COLO829 (cell line): Measurements from ENCODE around the gene OTUD6A.
"Not testable (repeated sequence)": the region's sequence is repeated elsewhere in the genome, so short reads cannot be mapped to it uniquely, and the experiment has no call there.

Experiments
- DNase-seq: peaks from one replicate; pipeline ENCODE4 v3.0.0; 2012; ENCODE audit warnings: low spot score

OTUD6A gene

DNA sequence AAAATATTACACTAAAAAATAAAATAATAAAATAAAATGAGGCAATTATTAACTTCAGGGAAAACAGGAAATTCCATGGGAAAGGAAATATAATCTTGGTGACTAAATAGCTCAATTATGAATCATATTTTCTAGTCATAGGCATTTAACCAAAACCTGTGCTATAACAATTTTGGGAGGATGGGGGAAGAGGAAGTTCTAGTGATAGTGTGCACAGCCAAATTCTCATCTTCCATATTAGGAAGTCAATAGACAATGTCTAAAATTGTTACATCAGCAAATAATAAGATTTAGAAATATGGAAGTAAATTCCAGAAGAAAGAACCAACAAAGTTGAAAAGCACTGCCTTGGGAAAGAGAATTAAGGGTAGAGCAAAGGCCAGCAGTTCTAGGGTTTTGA is 15.3 kb upstream of the OTUD6A start:
- no peak for DNase-seq

DNA sequence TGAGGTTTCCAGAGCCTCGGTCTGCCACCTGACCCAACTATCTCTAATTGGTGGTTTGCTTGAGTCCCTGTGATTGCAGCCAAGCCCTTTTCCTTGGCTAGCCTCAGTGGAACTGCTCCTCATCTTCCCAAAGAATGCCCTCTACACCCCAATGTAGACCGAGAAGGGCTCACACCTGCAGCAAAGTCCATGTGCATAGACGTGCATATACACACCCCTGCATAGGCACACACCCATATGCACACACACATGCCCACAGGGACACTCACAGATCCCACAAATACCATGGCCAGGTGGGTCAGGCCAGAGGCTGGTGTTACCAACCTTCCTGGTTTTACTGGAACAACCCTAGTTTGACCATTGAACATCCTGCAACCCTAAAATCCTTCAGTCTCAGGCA is 12.9 kb upstream of the OTUD6A start:
- no peak for DNase-seq

DNA sequence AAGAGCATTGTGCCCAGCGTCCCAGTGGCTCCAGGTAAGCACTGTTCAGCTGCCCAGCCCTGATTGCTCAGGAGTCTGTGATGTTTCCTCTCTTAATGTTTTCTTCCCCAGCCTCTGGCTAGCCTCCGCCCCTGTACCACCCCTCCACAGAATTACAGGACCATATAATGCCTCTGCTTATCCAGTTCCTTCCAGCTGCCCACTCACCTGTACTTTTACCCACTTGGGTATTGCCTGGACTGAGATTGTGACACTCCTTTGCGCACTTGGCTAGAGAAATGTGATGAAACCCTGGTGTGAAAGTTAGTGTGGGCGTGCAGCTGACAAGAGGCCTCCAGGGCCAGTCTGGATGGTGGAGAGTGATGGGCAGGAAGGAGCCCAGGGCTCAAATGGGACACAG is 12.3 kb upstream of the OTUD6A start, which contains the start of gene AWAT2:
Gene AWAT2 (minus strand): TSS at position 14 of the 400 bp plus-strand sequence. CDS start 6 bp downstream, at position 8.
- no peak for DNase-seq

DNA sequence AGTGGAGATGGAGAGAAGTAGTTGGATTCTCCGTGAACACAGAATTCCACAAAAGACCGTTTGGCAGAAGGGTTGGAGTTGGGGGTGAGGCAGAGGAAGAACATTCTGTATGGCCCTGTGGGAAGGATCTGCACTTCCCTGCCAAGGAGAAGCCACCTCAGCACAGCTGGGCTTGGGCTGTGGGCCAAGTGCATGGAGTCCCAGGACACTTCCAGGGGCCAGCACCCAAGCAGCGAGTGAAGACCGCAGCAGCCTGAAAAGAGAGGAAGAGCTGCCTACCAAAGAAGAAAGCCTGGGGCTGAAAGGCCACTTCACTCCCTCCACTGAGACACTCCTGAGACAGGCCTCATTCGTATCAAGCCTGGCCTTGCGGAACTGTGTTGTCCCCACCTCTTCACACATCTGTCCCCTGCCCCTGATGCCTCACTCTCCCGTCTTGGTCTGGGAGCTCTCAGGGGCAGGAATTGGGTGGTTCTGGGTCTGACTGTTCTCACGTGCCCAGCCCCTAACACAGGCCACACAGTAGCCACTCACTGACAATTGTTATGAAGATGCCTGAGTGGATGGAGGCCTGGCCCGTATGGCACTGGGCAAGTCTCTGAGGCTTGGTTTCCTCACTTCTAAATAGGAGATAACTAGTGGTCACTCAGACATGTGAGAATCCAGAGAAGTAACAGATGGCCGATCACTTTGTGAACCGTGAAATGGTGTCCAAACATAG is 9.2 kb upstream of the OTUD6A start:
- no peak for DNase-seq

DNA sequence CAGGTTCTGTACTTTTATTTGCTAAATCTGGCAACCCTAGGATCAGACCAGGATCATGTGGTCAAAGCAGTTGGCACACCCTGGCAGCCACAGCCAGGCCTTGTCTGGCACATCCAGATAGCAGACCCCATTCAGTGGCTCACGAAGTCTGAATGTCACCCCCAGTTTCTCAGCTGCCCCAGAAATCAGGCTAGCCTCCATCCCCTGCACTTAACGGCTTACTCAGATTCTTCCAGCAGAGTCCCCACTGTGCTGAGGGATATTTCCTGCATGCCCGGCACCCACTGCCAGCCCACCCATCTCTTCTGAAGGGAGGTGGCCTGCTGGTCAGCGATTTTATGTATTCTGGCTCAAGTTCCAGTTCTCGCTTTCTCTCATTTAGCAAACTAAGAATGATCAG is 7.9 kb upstream of the OTUD6A start:
- no peak for DNase-seq

DNA sequence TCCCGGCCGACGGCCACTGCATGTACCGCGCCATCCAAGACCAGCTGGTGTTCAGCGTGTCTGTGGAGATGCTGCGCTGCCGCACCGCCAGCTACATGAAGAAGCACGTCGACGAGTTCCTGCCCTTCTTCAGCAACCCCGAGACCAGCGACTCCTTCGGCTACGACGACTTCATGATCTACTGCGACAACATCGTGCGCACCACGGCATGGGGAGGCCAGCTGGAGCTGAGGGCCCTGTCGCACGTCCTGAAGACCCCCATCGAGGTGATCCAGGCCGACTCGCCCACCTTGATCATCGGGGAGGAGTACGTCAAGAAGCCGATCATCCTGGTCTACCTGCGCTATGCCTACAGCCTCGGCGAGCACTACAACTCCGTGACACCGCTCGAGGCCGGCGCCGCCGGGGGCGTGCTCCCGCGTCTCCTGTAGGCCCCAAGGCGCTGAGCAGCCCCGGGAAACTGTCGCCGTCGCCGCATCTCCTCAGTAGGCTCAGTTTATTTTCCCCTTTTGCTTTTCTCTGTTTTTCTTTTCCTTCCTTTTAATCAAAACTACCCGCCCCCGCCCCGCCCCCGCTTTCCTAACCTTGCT is 799 bp downstream of the OTUD6A start:
- DNase-seq, result no peak

DNA sequence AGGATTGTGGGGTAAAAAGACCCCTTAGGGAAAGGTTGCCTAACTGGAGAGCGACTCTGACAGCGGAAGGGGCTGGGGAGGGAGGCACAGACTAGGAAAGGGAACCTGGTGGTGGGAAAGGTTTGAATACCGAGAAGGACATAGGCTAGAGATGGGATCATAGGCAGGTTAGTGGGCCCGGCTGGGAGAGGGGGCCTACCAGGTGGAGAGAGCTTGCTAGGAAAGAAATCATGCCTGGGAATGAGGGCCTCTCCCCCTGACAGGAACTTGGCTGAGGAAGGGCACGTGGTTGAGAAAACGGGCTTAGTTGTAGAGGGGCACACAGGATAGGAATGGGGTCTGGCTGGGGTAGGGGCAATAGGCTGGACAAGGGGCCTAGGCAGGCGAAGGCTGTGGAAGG is 4.4 kb downstream of the OTUD6A start:
- DNase-seq, result no peak

DNA sequence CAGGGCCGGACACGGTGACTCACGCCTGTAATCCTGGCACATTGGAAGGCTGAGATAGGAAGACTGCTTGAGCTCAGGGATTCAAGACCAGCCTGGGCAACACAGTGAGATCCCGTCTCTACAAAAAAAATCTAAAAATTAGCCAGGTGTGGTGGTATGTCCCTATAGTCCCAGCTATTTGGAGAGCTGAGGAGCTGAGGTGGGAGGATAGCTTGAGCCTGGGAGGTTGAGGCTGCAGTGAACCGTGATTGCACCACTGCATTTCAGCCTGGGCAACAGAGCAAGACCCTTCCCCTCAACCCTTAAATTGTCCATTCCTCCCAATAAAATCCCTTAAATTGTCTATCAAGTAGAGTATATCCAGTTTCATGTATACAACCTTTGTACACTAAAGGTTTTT is 17.0 kb downstream of the OTUD6A start:
- no peak for DNase-seq

DNA sequence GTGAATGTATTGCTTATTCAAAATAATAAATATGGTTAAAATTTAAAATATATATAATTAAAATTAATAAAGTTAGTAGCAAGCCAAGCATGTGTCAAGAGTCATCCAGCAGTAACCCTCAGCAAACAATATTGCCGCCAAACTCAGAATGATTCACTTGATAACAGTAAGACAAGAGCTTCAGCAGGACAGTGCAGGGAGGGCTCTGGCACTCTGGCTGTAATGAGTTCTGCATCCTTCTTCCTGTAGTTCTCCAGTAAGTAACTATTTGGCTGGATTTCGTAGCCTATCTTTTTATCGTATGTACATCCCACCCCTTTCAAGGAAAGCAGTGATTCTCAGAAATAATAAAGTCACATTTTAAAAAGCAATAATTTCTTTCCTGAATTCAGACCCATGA is 17.6 kb downstream of the OTUD6A start:
- DNase-seq, result no peak

DNA sequence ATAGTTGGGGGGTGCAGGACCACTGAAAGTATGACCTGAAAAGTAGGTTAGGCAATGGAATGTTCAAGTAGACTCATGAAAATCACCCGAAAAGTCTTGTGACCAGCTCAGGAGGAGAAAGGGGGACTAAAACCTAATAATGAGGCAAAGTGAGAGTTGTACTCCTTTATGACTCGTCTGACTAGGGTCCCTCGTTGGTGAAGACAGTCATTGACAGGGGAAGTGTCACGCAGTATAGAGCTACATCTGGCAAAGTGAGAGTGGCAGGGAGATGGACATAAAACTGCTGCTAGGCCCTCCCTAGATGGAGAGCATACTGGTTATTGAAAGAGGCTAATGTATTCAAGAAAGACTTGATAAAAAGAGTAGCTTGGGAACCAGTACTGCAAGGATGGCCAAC is 20.5 kb downstream of the OTUD6A start:
- no peak for DNase-seq

DNA sequence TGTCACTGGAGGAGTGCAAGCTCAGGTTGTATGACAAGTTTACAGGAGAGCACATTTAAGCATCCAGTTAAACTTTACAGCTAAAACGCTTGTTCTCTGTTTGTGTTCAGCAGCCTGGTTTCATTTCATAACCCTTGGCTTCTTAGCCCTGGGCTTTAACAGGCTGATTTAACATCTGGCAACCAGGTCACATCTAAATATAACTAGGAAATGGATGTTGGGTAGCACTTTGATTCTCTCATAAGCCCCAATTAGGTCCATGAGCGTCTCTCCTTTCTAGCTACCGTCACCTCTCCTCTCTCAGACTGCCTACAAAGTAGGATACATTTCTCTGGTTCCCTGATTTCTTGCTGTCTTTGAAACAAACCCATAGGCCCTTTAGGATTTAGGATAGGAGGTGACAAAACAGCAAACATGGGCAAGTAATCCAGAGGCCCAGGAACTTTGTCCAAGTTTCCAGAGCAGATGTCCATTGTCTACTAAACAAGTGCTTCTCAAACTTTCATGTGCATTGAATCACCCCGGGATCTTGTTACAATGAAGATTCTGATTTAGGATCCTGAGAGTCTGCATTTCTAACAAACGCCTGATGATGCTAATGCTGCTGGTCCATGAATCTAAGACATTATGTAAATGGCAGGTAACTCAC is 22.5 kb downstream of the OTUD6A start:
- DNase-seq, result no peak

DNA sequence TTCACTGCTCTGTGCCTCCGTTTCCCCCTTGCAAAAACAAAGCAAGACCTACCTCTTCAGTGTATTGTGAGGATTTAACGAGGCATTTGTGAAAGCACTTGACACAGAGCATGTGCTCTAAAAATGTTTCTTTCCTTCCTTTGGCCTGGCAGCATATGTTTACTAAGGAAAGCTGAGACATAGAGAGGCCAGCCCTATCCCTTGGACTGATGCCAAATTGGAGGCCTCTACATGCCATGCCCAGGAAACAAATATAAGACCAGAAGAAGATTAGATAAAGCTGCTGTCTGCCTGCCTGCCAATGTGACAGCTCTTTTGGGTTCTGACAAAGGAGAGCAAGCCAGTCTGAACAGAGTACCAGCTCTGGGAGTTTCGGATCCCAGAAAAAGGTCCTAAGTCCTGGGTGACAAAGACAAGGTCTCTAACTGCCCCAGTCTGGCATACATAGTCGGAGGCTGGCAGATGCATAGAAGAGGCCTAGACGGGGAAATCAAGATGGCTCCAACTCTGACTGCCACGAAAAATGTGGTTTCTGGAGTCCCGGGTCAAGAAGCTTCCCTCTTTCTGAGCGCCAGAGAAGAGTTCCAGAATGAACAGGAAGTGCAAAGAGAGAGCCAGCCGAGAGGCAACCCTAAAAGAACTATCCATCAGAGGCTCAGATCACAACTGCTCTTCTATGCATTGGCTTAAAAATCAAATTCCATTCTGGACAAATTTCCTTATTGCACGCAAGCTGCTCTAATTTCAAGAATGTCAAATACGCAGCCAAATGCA is 25.8 kb downstream of the OTUD6A start:
- DNase-seq, result no peak

DNA sequence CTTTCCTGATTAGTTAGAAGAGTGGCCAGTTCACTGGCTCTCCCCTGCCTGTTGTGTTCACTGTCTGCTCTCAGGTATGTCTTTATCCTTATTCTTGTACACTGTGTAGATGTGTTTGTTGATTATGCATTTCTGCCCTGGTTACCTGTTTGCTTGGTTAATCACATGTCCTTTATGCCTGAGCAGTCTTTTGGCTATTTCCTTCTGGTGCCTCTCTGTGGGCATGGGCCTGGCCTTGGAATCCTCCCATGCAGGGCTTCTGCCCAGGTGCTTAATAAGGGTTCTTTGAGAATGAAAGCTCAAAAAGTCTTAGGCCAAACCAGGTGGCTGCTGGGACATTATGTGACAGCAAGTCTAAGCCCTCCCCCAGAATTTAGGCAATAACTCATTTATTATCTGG is 26.5 kb downstream of the OTUD6A start:
- no peak for DNase-seq

DNA sequence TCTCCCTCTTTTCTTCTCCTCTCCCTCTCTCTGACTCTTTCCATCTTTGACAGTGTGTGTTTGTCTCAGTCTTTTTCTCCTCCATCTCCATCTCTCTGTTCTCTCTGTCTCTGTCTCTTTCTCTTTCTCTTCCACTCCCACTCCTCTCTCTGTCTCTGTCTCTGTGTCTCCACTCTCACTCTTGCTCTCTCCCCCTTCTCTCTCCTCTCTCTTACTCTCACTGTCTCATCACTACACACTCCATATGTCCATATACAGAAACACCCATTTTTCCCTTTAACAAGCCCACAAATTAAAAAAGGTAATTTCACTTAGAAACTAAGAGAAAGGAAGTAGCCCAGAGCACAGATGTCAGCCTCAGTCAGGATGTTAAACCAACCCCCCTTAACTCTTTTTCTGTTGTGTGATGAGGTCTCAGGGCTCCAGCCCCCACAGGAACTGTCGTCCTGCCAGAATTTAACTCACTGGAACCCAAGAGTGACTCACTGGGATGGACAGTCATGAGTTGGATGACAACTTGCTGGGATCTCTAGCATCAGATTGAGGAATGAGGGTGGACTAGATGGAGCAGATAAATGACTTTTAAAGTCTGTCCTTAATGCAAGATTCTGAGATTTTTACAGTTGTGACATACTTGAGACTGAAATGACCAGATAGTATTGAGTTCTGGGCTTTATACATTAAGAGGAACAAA is 27.5 kb downstream of the OTUD6A start:
- no peak for DNase-seq

DNA sequence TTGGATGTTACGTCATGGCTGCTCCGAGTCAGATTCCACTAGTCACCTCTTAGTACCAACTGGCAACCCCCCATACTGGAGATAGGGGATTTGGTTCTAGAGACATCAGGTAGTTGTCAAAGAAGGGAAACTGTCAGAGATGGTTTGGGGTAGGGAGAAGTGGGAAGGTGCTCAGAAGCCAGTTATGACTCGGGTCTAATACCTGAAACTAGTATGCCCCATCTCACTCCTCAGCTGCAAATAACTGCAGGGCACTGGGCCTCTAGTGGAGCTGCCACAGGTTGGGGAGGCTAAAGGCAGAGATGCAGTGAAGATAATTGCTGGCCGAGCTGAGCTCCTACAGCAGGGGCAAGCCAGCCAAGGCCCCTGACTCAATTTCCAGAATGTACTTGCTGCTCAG is 30.0 kb downstream of the OTUD6A start:
- DNase-seq, result no peak

DNA sequence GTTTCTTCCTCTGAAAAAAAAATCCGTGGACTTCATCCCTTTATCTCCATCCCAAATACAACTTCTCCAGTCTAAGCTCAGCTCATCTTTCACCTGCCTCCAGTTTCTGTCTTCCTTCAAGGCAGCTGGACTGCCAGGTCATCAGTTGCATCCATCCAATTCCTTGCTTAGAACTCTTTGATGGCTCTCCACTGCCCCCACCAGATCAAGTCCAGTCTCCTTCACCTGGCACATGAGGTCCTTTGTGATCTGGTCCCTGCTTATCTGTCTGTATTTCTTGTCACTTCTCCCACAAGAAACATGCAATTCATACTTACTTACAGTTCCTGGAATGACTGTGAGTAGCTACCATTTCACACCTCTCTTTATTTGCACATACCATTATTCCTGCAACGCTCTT is 33.8 kb downstream of the OTUD6A start:
- no peak for DNase-seq

DNA sequence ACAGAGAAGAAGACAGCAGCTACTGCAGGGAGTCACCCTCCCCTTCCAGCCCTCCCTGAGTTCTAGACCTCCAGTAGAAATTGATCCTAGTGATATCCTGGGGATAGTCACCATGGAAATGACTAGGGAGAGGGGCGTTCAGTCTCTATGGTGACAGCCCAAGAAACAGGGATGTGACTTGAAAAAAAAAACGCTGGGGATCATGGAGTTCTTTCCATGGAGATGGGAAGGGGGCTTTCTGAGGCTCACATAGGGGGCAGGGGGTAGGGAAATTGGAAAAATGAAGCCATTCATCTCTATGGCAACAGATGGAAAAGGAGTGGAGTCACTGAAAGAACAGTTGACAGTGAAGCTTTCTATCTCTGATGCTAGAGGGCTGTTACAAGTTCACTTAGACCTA is 43.0 kb downstream of the OTUD6A start:
- DNase-seq, result no peak

DNA sequence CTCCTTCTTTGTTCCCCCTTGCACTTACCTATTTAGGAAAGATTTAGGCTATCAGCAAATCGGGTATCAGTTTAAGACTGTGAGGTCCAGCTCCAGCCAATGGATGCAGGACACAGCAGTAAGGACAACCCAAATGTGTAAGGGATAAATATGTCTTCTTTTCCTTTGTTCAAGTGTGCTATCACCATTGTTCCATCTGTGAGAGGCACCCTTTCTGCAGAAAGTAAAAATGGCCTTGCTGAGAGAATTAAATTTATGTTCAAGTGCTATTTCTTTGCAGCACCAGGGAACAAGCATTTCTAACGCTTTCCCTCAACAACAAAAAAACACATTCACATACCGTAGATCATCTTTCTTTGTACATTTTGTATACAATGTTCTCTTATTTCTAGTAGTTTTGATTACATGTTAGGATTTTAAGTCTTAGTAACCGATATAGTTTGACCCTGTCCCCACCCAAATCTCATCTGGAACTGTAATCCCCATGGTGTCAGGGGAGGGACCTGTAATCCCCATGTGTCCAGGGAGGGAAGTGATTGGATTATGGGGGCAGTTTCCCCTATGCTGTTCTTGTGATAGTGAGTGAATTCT is 49.3 kb downstream of the OTUD6A start:
- DNase-seq, result not testable (repeated sequence)
